H1 (cell line): ENCODE data around the gene BORA.

Experiments
- GTF2F1 ChIP-seq: IDR thresholded peaks from 2 replicates; pipeline ENCODE4 v1.6.1; 2012; ENCODE audit warnings: low read depth, low read length, improper control_type of control experiment, borderline replicate concordance
- MAFK ChIP-seq: IDR thresholded peaks from 2 replicates; pipeline ENCODE4 v1.6.1; 2012; ENCODE audit warnings: low read depth, mild to moderate bottlenecking, improper control_type of control experiment, low read length
- MAX ChIP-seq: IDR thresholded peaks from 2 replicates; pipeline ENCODE4 v1.6.1; 2012; ENCODE audit warnings: inconsistent platforms
- NRF1 ChIP-seq: IDR thresholded peaks from 2 replicates; pipeline ENCODE4 v1.6.1; 2011; ENCODE audit warnings: mild to moderate bottlenecking, low read depth, low read length, improper control_type of control experiment
- POLR2A ChIP-seq, 2 experiments: IDR thresholded peaks; 1 replicate in 1 of 2; 2 replicates in 1 of 2; pipeline ENCODE4 v1.6.1; 2011; ENCODE audit warnings: low read depth in 2 of 2, low read length in 2 of 2, mild to moderate bottlenecking in 2 of 2; ENCODE audit errors: control extremely low read depth in 1 of 2
- POLR2AphosphoS5 ChIP-seq: IDR thresholded peaks from 2 replicates; pipeline ENCODE4 v1.6.1; 2011; ENCODE audit warnings: low read depth, low read length
- RAD21 ChIP-seq, 2 experiments: IDR thresholded peaks in 1 of 2; conservative IDR thresholded peaks in 1 of 2; 2 replicates each; pipeline ENCODE4 v1.6.1; 2011; ENCODE audit warnings: low read depth in 2 of 2, low read length in 2 of 2, improper control_type of control experiment in 1 of 2, inconsistent platforms in 1 of 2, mild to moderate bottlenecking in 1 of 2, moderate library complexity in 1 of 2
- TAF1 ChIP-seq: IDR thresholded peaks from 2 replicates; pipeline ENCODE4 v1.6.1; 2011; ENCODE audit warnings: mild to moderate bottlenecking, low read depth, low read length
- ZNF274 ChIP-seq: IDR thresholded peaks from 2 replicates; pipeline ENCODE4 v1.7.0; 2012; ENCODE audit warnings: low read length, borderline replicate concordance; ENCODE audit errors: extremely low read depth
- TF ChIP-seq, protein P1 (sequence below), 3 experiments: IDR thresholded peaks; 1 replicate in 2 of 3; 2 replicates in 1 of 3; pipeline versions ENCODE4 v1.5.1 to v1.6.1; 2011; ENCODE audit warnings: low read length in 3 of 3, mild to moderate bottlenecking in 3 of 3, inconsistent platforms in 2 of 3, low read depth in 1 of 3, moderate library complexity in 1 of 3; ENCODE audit not compliant: insufficient read depth in 1 of 3; ENCODE audit errors: control extremely low read depth in 1 of 3
- TF ChIP-seq, protein P2 (sequence below): IDR thresholded peaks from 2 replicates; pipeline ENCODE4 v1.6.1; 2012; ENCODE audit warnings: inconsistent platforms

- TF ChIP-seq POLR2AphosphoS5: no peak
- TF ChIP-seq MAX: no peak
- TF ChIP-seq MAFK: no peak
- TF ChIP-seq ZNF274: no peak
- no peak for TF ChIP-seq POLR2A (IDR thresholded peaks at IDR 0.05; ENCODE audit: control extremely low read depth in 1 of 2, low read depth in 2 of 2, low read length in 2 of 2)
- TF ChIP-seq, protein P1, sequence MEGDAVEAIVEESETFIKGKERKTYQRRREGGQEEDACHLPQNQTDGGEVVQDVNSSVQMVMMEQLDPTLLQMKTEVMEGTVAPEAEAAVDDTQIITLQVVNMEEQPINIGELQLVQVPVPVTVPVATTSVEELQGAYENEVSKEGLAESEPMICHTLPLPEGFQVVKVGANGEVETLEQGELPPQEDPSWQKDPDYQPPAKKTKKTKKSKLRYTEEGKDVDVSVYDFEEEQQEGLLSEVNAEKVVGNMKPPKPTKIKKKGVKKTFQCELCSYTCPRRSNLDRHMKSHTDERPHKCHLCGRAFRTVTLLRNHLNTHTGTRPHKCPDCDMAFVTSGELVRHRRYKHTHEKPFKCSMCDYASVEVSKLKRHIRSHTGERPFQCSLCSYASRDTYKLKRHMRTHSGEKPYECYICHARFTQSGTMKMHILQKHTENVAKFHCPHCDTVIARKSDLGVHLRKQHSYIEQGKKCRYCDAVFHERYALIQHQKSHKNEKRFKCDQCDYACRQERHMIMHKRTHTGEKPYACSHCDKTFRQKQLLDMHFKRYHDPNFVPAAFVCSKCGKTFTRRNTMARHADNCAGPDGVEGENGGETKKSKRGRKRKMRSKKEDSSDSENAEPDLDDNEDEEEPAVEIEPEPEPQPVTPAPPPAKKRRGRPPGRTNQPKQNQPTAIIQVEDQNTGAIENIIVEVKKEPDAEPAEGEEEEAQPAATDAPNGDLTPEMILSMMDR (IDR thresholded peaks at IDR 0.05; ENCODE audit: control extremely low read depth in 1 of 3, insufficient read depth in 1 of 3, low read depth in 1 of 3, low read length in 3 of 3): no peak
- TF ChIP-seq NRF1: no peak
- no peak for TF ChIP-seq TAF1
- no peak for TF ChIP-seq GTF2F1
- TF ChIP-seq, protein P2, sequence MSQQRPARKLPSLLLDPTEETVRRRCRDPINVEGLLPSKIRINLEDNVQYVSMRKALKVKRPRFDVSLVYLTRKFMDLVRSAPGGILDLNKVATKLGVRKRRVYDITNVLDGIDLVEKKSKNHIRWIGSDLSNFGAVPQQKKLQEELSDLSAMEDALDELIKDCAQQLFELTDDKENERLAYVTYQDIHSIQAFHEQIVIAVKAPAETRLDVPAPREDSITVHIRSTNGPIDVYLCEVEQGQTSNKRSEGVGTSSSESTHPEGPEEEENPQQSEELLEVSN: no peak
- no peak for TF ChIP-seq RAD21 (IDR thresholded peaks at IDR 0.05 in 1 of 2, conservative IDR thresholded peaks at IDR 0.05 in 1 of 2; ENCODE audit: low read depth in 2 of 2, low read length in 2 of 2)
Observed at GRCh38 chr13:72754111-72754510, 26.4 kb downstream of the BORA start.
